Stimulated activated naive CD8-positive, alpha-beta T cell treated with anti-CD3 and anti-CD28 coated beads, Interleukin-15, Interleukin-2, amounts not matched to agents 100 U/mL and 50 U/mL, for 24 hours (primary cell): ENCODE results near the gene CHCHD3.
"Not testable (repeated sequence)": the region's sequence is repeated elsewhere in the genome, so short reads cannot be mapped to it uniquely, and the experiment has no call there.

Experiments used
- ATAC-seq: fragments of 150-1000 bp; cut with Tn5 transposase; one replicate; pipeline ENCODE4 v1.10.0; 2021
- DNase-seq: peaks from one replicate; pipeline ENCODE4 v3.0.0; 2021

The CHCHD3 gene

DNA sequence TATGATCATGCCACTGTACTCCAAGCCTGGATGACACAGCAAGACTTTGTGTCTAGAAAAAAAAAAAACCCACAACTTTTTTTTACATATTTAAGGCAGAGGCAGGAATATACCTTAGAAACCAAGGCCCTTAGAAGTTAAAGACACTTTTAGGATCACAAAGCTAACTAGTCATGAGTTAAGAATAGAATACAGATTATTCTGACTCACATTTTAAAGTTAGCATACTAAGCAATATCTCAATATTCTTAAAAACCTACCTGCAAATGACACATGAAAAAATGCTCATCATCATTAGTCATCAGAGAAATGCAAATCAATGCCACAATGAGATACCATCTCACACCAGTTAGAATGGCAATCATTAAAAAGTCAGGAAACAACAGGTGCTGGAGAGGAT, 177.7 kb downstream of the CHCHD3 start:
- ATAC-seq = peak; percentile 43

DNA sequence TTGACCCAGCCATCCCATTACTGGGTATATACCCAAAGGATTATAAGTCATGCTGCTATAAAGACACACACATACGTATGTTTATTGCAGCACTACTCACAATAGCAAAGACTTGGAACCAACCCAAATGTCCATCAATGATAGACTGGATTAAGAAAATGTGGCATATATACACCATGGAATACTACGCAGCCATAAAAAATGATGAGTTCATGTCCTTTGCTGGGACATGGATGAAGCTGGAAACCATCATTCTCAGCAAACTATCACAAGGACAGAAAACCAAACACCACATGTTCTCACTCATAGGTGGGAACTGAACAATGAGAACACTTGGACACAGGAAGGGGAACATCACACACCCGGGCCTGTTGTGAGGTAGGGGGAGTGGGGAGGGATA, 179.6 kb downstream of the CHCHD3 start:
- not testable (repeated sequence) for DNase-seq, ATAC-seq

More for the DNA sequence above, 177.7 kb downstream of the CHCHD3 start:
- DNase-seq = no peak

DNA sequence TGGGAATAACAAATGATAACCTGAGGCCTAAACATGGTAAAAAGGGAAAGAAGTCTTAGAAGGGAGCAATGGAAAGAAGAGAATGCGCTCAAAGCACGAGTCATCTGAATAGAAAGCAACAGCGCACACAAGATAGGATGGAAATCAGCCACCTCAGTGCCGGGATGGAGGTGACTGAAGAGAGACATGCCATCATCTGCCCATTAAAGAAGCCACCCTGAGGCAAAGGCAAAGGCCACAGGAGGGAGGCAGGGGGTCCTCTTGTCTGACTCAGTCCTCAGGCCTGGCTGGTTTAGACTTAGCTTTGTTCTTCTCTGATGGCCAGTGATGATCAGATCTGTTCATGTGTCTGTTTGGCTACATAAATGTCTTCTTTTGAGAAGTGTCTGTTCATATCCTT, 180.6 kb downstream of the CHCHD3 start:
- ATAC-seq = no peak
- no peak for DNase-seq

DNA sequence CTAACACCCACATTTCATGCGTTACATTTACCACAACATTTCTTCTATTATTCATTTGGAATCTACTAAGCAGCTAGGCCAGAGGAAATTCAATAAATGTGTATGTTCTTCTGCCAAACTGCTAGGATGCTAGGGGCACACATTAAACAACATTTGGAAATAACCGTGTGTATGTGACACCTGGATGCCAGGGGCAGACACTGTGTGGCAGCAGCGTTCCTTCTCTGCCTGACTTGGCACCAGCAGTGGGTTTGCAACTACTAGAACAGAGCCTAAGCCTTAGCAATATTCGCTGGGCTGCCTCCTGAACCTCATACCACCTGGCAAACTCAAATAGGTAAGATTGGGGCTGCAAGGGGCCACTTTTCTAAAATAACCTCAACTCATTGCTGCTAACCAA, 182.1 kb downstream of the CHCHD3 start:
- ATAC-seq (no peak), DNase-seq (no peak)

DNA sequence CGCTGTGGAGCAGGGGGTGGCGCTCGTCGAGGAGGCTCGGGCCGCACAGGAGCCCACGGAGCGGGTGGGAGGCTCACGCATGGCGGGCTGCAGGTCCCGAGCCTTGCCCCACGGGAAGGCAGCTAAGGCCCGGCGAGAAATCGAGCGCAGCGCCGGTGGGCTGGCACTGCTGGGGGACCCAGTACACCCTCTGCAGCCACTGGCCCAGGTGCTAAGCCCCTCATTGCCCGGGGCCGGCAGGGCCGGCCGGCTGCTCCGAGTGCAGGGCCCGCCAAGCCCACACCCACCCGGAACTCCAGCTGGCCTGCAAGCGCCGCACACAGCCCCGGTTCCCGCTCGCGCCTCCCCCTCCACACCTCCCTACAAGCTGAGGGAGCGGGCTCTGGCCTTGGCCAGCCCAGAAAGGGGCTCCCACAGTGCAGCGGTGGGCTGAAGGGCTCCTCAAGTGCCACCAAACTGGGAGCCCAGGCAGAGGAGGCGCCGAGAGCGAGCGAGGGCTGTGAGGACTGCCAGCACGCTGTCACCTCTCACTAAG, 183.2 kb downstream of the CHCHD3 start:
- not testable (repeated sequence) for ATAC-seq, DNase-seq

DNA sequence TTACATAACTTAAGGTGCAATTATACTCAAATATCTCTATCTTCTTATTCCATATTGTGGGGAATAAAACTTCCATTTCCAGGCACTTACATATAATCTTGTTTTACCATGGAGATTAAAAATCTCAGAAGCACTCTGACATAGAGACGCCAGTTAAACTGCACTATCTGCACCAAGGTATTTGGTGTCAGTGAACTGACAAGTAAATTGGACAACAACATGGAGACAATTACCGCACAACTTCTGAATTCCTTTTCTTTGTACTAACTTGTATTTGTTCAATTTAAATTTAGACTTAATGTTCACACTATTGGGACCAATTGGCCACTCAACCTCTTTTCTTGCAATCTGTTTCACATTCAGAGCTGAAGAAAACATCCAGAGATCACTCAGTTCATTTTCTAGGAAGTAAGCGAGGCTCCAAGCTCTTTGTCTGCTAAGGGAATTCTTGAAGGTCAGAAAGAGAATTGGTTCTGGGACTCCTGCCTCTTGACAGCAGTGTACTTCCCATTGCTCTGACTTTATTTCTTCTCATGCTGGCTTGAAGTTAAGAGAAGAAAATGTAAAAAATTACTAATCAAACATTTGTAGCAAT, 184.7 kb downstream of the CHCHD3 start:
- DNase-seq (no peak), ATAC-seq (no peak)

DNA sequence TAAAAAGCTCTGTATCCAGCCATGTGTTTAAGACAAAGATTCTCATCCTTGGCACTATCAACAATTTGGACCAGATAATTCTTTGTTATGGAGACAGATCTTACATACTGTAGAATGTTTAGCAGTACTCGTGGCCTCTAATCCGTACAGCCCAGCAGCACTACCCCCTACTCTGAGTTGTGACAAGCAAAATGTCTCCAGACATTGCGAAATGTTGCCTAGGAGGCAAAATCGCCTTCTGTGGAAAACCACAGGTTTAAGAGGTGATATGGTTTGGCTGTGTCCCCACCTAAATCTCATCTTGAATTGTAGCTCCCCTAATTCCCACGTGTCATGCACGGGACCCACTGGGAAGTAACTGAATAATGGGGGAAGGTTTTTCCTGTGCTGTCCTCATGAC, 186.7 kb downstream of the CHCHD3 start:
- ATAC-seq (no peak), DNase-seq (no peak)

DNA sequence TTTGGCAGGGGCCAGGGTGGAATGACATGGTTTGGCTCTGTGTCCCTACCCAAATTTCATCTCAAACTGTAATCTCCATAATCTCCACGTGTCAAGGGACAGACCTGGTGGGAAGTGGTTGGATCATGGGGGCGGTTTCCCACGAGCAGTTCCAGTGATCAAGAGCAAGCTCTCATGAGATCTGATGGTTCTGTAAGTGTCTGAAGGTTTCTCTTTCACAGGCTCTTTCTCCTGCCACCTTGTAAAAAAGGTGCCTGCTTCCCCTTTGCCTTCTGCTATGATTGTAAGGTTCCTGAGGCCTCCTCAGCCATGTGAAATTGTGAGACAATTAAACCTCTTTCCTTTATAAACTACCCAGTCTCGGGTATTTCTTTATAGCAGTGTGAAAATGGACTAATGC, 188.3 kb downstream of the CHCHD3 start:
- no peak for ATAC-seq

DNA sequence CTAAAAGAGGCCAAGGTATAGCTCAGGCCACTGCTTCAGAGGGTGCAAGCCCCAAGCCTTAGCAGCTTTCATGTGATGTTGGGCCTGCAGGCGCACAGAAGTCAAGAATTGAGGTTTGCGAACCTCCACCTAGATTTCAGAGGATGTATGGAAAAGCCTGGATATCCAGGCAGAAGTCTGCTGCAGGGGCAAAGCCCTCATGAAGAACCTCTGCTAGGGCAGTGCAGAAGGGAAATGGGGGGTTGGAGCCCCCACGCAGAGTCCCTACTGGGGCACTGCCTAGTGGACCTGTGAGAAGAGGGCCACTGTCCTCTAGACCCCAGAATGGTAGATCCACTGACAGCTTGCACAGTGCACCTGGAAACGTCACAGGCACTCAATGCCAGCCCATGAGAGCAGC, 189.1 kb downstream of the CHCHD3 start:
- not testable (repeated sequence) for DNase-seq, ATAC-seq

More for the DNA sequence above, 188.3 kb downstream of the CHCHD3 start:
- DNase-seq = no peak

DNA sequence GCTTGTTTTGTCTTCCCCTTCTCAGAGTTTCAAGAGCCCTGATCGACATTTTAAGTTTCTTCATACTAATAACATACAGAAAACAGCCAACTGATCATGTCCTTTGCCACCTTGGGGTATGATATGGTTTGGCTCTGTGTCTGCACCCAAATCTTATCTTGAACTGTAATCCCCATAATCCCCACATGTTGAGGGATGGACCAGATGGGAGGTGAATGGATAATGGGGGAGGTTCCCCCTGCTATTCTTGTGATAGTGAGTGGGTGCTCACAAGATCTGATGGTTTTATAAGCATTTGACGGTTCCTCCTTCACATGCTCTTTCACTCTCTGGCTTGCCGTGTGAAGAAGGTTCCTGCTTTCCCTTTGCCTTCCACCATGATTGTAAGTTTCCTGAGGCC, 190.3 kb downstream of the CHCHD3 start:
- DNase-seq (no peak), ATAC-seq (no peak)

DNA sequence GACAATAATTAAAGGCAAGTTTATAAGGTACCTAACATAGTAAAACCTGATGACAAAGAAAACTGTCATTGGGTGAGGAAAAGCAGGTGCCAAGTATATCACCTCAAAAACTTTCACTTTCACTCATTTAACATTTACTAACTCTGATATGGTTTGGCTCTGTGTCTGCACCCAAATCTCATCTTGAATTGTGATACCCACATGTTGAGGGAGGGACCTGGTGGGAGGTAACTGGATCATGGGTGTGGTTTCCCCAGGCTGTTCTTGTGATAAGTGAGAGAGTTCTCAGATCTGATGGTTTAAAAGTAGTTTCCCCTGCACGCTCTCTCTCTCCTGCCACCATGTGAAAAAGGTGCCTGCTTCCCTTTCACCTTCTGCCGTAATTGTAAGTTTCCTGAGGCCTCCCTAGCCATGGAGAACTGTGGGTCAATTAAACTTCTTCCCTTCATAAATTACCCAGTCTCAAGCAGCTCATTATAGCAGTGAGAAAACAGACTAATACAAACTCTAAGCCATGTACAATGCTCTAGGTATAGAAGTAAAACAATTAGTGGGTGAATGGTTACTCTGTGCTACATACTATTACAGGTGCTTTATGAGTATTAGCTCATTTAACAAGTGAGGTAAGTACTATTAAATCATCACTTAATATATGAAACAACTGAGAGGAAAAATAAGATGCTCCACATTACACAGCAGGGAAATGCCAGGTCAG, 199.0 kb downstream of the CHCHD3 start:
- ATAC-seq (peak; percentile 90), DNase-seq (peak; percentile 17)

DNA sequence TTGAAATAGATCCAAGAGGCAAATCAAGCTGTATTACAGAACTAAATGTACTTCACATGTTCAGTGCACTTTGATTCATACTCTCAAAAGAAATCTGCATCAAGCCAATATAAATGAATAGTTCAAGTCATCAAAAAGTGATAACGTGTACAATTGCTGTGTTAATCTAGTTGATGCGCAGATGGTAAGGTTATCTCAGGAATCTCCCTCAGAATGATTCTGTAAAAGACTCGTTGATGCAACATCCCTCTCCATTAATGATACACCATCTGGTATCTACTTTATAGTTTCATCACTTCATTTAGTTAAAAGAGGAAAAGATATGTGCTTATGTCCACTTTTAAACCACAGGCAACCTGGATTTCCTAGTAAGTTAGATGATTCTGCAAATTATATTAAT, 200.6 kb downstream of the CHCHD3 start:
- ATAC-seq (no peak), DNase-seq (no peak)

DNA sequence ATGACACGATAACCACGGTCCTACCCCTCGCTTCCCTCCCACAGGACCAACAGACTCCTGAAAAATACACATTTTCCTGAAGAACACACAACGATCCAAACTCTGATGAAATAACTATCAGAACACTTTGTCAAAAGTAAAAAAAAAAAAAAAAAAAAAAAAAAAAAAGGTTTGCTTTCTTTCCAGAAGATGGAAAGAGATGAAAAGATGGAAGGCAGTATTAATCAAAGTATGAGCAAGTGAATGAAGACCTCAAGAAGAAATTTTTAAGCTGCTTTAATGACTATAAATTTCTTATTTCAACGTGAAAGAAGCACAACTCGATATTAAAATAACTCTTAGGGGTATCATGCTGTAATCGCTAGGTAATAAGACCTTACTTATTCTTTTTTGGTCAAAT, 202.3 kb downstream of the CHCHD3 start:
- ATAC-seq = no peak
- no peak for DNase-seq

DNA sequence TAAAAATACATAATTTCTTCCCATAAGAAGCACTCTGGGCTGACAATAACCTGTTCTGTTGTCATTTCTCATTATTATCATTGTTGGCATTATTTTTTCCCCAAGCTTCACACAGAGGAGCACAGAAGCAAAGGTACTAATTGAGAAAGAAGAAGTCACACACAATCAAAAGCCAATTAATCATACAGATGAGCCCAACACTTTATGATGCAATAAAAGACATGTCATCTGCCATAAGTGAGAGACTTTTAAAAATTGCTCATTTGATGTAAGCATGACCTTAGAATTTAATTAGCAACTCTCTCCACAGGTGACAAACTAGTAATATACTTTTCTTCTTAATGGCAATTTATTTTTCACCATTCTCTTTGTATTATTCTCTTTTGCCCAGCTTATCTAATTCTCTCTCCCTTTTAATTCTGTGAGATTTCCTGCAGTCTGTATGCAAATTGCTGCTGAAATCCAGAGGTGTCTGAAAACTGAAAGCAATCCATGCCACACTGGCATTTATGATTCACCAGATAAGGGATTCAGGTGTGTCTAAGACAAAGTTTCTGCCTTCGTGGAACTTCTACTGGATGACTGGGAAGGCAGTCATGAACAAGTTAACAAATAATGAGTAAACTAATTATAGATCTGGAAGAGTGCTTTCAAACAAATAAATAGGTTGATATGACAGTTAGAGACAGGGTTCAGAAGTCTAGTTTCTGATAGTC, 203.5 kb downstream of the CHCHD3 start:
- ATAC-seq = no peak
- no peak for DNase-seq

DNA sequence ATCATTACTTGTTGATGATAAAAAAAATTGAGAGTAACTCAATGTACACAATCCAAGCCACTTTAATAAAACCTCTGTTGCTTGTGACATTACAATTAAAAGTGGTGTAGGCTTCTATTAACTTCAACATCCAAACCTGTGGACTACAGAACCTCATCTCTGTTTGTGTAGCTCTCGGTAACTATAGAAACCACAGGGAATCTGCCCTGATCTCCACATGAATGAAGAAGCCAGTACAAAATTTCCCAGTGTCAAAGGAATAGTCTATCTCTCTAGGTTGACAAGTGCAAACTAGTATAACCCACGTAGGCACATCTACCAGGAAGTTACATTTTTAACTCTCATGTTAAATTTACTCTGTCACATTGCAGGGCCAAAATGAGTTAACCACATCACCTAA, 204.3 kb downstream of the CHCHD3 start:
- DNase-seq = no peak
- no peak for ATAC-seq

DNA sequence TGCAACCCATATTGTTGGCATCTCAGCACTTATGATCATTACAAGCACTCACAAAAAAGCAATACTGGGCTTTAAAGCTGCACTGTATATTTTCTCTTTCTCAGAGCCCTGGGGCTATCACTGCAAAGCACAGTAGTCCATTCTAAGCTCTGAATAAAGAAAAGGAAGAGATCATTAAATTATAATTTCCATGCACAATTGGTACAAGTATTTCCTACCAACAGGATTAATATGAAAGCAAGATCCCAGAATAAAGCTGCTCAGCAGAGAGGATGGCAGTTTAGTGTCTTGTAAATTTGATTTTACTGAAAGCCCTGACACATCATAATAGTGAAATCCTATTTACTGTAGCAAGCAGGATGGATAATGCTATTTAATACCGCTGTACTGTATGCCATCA, 205.3 kb downstream of the CHCHD3 start:
- no peak for DNase-seq
- ATAC-seq = no peak

DNA sequence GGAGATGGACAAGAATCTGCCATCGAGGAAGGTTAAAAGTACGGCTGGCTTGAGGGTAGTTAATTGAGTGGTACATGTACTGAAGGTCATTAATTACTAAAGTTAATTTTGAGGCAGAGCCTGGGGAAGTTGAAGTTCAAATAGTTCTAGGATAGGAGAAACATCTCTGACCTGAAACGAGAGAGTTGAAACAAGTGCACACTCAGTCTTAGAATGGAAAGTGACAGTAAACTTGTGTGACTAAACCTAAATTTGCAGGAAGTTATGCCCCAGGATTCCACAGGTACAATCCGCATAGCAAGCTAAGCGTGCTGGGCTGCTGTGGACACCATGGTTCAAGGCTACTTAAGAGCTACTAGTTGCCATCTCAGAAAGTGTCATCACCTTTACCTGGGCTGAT, 209.9 kb downstream of the CHCHD3 start:
- DNase-seq (no peak), ATAC-seq (no peak)

DNA sequence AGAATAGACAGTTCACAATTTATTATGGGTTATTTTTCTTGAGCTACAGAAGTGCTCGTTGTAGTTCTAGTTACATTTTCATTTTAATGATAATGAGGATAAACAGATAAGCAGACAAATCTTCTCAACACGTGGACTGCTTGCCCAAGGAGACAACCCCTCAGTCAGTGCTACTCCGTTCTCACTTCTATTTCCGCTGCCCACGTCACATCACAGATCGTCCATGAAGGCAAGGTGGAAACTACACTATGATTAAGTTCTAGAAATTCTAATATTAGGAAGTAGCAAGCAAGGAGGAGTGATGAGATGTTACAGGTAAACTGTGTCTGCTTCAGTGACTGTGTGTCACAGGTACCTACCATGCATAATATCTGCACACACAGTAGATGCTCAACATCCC, 210.5 kb downstream of the CHCHD3 start:
- DNase-seq (no peak), ATAC-seq (no peak)

DNA sequence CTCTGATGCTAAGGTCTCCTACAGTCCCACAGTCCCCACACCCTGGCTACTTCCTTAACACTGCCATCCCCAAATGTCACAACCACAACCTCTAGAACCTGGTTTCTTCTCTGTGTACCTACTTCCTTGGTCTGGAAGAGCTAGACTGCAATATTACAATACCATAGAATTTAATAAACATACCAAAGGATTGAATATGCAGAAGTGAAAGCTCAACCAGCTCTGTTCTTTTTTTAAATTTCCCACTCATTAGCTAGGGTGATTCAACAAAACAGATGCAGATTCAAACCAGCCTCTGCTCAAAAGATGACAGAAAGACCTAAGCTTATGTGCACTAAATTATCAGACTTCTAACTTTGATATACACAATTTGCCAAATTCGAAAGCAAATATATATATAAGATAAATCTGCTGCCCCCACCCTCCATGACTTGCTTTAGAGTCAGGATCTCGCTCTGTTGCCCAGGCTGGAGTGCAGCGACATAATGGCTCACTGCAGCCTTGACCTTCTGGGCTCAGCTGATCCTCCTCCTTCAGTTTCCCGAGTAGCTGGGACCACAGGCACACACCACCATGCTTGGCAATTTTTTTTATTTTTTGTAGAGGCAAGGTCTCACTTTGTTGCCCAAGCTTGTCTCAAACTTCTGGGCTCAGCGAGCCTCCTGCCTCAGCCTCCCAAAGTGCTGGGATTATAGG, 212.6 kb downstream of the CHCHD3 start:
- ATAC-seq (no peak), DNase-seq (no peak)

DNA sequence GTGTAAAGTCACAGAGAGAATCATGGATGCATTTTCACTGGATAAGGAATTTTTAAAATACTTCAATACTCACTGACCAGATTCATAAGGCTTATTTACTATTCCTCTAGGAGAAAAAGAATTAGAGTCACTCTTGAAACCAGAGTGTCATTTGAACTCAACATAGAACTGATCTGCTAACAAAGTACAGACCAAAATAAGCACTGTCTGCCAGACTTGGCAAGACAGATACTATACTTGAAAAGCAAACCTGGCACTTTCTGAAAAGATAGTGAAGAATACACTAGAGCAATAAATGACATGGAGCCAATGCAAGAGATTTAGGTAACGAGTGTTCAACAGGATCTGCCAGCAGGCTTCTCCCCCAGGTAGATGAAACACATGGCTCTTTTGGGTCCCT, 215.3 kb downstream of the CHCHD3 start:
- ATAC-seq = no peak
- DNase-seq = no peak

DNA sequence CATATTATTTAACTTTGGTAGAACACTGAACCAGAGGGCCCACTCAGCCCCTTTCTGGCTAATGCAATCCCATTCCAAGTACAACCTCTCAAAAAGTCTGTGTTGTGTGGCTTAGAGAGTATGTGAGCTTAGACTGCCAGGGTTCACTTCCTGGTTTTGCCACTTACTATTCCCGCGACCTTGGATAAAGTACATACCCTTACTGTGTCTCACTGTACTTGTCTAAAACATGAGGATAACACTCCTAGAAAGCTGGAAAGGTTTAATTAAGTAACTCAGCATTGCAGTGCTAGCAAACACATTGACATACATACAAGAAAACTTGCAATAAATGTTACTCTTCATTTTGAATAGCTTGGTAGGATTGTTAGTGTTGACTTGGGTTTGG, 215.8 kb downstream of the CHCHD3 start:
- no peak for ATAC-seq
- no peak for DNase-seq

DNA sequence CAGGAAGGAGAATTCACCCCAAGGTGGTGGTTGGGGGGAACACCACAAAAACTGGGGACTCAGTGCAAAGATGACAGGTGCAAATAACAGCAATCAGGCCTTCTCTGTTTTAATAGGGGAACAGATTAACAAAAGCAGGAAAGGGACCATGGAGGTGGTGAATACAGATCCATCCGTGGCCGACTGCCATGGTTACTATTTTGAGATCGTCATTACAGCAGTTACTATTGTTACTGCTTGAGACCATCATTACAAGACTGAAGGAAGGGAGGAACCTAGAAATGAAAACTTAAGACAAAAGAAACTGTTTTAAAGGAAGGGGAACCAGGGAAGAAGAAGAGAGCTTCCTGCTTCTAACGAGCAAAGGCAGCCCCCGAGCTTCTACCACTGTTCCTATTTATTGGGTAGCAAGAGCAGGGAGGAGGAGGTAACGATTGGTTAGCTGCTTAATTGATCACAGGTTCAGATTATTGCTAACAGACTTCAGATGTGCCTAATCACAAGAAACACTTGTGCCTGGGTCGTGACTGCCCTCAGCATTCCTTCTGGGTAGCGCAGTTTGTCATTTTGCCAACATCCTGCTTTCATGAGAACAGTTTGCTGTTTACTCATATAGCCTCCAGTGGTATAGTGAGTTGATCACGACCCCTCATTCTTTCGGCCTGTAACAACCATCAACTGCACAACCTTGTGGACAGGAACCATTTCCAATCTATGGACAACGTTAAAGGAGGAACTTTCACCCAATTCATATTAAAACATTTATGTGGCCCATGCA, 216.3 kb downstream of the CHCHD3 start:
- DNase-seq = no peak
- ATAC-seq = no peak
